Stimulated activated CD4-positive, alpha-beta T cell treated with anti-CD3 and anti-CD28 coated beads, Interleukin-4, amount 100 ng/mL, for 48 hours (primary cell): ENCODE measurements around the gene TMEM82.

Experiments
- DNase-seq, 2 donors: peaks; one replicate each; pipeline ENCODE4 v3.0.0-alpha.2; 2020; ENCODE audit warnings: low read depth in 2 of 2

The TMEM82 gene

DNA sequence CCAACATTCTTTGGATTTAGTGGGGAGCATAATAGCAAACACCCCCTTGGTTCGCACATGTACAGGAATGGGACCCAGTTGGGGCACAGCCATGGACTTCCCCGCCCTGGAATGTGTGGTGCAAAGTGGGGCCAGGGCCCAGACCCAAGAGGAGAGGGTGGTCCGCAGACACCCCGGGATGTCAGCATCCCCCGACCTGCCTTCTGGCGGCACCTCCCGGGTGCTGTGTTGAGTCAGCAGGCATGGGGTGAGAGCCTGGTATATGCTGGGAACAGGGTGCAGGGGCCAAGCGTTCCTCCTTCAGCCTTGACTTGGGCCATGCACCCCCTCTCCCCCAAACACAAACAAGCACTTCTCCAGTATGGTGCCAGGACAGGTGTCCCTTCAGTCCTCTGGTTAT lies 43.4 kb downstream of the TMEM82 start:
- no peak for DNase-seq

DNA sequence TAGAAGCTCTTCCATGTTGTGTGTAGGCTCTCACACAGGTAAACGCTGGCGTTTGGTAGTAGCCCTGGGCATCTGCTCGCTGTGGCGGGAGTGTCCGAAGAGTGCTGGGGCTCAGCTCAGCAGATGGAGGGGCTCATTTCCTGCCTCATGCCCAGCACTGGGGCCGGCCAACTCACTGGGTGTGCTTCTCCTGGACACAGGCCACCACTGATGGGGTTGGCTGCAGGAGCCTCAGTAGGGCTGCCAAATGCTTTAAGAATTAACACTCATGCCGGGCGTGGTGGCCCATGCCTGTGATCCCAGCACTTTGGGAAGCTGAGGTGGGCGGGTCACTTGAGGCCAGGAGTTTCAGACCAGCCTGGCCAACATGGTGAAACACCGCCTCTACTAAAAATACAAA lies 44.3 kb downstream of the TMEM82 start:
- DNase-seq: no peak

DNA sequence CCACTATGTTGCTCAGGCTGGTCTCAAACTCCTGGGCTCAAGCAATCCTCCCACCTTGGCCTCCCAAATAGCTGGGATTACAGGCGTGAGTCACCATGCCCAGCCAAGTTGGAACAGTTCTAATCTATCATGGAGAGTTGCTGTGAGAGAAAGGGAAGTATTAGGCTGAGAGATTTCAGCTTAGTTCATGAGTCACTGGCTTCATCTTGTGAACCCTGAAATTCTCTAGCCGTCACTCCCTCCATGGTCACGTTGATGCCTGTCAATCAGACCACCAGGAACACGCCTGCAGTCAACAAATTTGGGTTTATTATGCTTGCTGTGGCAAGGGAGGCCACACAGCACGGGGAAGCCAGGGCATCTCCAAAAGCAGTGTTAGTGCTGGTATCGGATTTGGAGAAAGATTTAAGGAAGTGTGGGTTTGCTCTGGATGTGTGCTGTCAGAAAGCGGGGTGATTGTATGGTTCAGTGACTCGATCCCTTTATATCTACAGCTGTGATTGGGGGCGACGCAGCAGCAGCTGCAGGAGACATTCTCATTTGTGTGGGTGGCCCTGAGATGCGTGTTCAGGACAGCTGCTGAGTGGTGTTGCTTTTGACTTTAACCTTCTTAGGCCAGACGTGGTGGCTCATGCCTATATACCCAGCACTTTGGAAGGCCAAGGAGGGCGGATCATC lies 46.5 kb downstream of the TMEM82 start:
- DNase-seq: no peak

DNA sequence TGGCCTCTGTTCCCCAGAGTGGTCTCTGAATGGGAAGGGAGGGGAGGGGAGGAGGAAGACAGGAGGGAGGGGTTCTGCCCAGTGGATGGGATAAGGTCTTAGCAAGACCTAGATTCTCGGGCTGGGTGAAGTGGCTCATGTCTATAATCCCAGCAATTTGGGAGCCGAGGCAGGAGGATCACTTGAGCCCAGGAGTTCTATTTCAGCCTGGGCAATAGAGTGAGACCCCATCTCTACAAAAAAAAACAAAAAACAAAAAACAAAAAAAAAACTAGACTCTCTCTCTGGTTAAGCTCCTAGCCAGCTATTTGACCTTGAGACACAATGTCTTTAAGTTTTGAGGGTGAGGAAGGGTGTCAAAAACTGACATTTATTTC lies 53.8 kb downstream of the TMEM82 start:
- DNase-seq: no peak
